ENCODE measurements around the gene TMEM134. TPM values are rescaled to one million over a fixed set of nuclear protein-coding genes. Genes with fewer than 3 reads are reported as not detected.

The TMEM134 gene
- total and polyA plus RNA-seq, 9 of the 15 experiments (the other 6 are each of a cell fraction or from before 2014, with no cell fraction given): 0.63 to 48.4 (median 10.7) TPM

- TF ChIP-seq ZKSCAN3 (CRISPR knock-in tag; IDR thresholded peaks at IDR 0.05): no peak
- TF ChIP-seq ARHGAP35 (IDR thresholded peaks at IDR 0.05; ENCODE audit: partially characterized antibody): no peak
- TF ChIP-seq E2F1 (CRISPR knock-in tag; IDR thresholded peaks at IDR 0.05): no peak
- no peak for TF ChIP-seq ZHX1 (conservative IDR thresholded peaks at IDR 0.05; ENCODE audit: low read length)
- no peak for TF ChIP-seq ZNF280B (CRISPR knock-in tag; IDR thresholded peaks at IDR 0.05)
- TF ChIP-seq SMARCA4 (IDR thresholded peaks at IDR 0.05): no peak
- TF ChIP-seq SRSF1 (IDR thresholded peaks at IDR 0.05; ENCODE audit: low read depth, low read length): no peak
These were observed 47.8 kb upstream of the TMEM134 start (continued) for GRCh38 chr11:67516806-67517205.

Data from K562 (cell line).